Inflammatory macrophage treated with lipopolysaccharide for 1 hour (primary cell): ENCODE data around the gene CAV2.

ENCODE experiments used
- DNase-seq, 2 donors: peaks; one replicate each; pipeline ENCODE4 v3.0.0-alpha.2; 2020 to 2022

Gene CAV2

GRCh38 chr7:116549370-116549769 lies 49.8 kb downstream of the CAV2 start:
- no peak for DNase-seq

- DNase-seq, result no peak
These were observed 52.2 kb downstream of the CAV2 start for GRCh38 chr7:116551692-116552091.

GRCh38 chr7:116552602-116553001 lies 53.1 kb downstream of the CAV2 start:
- DNase-seq, result no peak

GRCh38 chr7:116553168-116553964 lies 53.8 kb downstream of the CAV2 start:
- DNase-seq, result no peak

- no peak for DNase-seq
These were observed 54.9 kb downstream of the CAV2 start for GRCh38 chr7:116554436-116554835.

GRCh38 chr7:116554911-116555310 lies 55.4 kb downstream of the CAV2 start:
- DNase-seq, result no peak

- DNase-seq, result no peak
These were observed 57.6 kb downstream of the CAV2 start for GRCh38 chr7:116557066-116557585.

- DNase-seq, result no peak
These were observed 58.4 kb downstream of the CAV2 start for GRCh38 chr7:116557901-116558300.
